Endometrial microvascular endothelial cells (primary cell): Measurements from ENCODE around the gene DPPA4. TPM values are rescaled to one million over a fixed set of nuclear protein-coding genes. Genes with fewer than 3 reads are reported as not detected.

Source experiments
- in situ Hi-C: cut with HindIII; loops from 2 replicates; pipeline ENCODE4 v1.10.0; 2017; ENCODE audit warnings: low sequenced_read_pairs, low pct_unique_long_range_greater_than_20kb; ENCODE audit errors: inconsistent ontology term
- total RNA-seq: library from RNA; depleted of rRNA; stranded (reverse); fragments of >200 nt; gene quantifications from one replicate; pipeline ENCODE4 v1.2.3, GENCODE V29; 2015; ENCODE audit errors: inconsistent ontology term

The DPPA4 gene
- total RNA-seq, 1 donor from 2014 or later: not detected

- in situ Hi-C loops: no loop called here
These were observed 2.6 kb upstream of the DPPA4 start for GRCh38 chr3:109339714-109340648.

DNA sequence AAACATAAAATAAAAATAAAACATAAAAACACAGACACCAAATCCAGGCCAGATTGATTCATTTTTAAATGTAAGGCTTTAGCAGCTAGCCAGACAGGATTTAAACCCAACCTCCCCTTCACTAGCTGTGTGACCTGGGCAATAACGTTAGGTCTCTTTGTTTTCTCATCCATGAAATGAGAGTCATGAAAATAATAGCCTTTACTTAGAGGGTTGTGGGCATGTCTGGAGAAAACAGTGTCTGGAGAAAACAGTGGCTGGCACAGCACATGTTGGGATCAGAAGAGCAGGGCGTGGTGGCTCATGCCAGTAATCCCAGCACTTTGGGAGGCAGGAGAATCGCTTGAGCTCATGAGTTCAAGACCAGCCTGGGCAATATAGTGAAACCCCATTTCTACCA lies 1.9 kb upstream of the DPPA4 start:
- in situ Hi-C loops: no loop called here

DNA sequence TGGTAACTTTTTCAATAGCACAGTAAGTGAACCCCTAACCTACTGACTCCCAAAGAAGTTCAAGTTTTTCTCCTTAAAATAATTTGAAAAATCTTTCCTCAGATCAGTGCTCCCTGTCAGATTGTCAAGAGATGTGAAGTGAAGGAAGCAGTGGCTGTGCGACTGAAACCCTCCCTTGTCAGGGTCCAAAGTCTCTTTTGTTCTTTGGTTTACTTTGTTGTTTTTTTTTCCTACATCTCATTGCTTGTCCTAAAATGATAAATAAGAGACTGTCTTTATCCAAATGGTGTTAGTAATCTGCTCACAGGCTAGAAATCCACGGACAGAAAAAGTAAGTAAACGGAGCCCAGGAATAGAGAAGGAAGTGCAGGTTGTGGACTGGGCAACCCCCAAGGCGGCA lies 976 bp upstream of the DPPA4 start:
- in situ Hi-C loops: no loop called here

- in situ Hi-C loops: no loop called here
These were observed 970 bp downstream of the DPPA4 start for GRCh38 chr3:109336291-109336861.

GRCh38 chr3:109334572-109334971 lies 2.8 kb downstream of the DPPA4 start:
- in situ Hi-C loops: no loop called here

GRCh38 chr3:109331692-109332091 lies 5.7 kb downstream of the DPPA4 start:
- in situ Hi-C loops: no loop called here

DNA sequence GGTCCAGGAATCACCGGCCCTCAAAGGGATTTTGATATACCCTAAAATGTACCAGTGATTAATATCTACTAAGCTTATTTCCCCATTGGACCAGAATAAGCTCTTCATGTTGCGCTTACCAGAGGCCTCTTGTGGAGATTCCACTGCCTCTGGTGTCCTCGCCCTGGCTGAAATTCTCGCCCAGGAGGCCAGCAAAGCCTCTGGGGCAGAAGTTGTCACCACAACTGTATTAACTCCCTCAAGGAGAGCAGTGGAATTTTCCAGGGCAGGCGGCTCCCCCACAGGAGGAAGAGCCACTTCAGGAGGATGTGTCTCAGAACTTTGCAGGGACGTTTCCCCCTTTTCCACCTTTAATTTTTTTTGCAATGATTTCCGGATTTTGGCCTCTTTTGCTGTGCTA lies 6.9 kb downstream of the DPPA4 start:
- in situ Hi-C loops: no loop called here

- in situ Hi-C loops: no loop called here
These were observed 9.1 kb downstream of the DPPA4 start for GRCh38 chr3:109328202-109328601.

GRCh38 chr3:109325657-109326056 lies 11.7 kb downstream of the DPPA4 start:
- in situ Hi-C loops: no loop called here

DNA sequence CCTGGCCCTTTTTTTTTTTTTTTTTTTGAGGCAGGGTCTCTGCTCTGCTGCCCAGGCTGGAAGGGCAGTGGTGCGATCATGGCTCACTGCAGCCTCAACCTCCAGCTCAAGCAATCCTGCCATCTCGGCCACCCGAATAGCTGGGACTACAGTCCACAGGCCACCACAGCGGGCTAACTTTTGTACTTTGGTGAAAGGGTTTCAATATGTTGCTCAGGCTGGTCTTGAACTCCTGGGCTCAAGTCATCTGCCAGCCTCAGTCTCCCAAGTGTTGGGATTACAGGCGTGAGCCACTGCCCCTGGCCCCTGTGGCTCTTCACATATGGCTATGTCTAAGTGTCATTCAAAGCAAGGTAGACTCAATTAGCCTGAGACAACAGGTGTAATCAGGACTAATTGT lies 12.2 kb downstream of the DPPA4 start:
- in situ Hi-C loops: no loop called here

- in situ Hi-C loops: no loop called here
These were observed 21.1 kb downstream of the DPPA4 start, which contains the start of gene DPPA2 for GRCh38 chr3:109316162-109316730. Gene DPPA2 (minus strand): TSS chr3:109316517. CDS start chr3:109314542, 1,975 bp downstream.

GRCh38 chr3:109313061-109313460 lies 24.3 kb downstream of the DPPA4 start:
- in situ Hi-C loops: no loop called here

- in situ Hi-C loops: no loop called here
These were observed 39.9 kb downstream of the DPPA4 start for GRCh38 chr3:109297496-109297895.

DNA sequence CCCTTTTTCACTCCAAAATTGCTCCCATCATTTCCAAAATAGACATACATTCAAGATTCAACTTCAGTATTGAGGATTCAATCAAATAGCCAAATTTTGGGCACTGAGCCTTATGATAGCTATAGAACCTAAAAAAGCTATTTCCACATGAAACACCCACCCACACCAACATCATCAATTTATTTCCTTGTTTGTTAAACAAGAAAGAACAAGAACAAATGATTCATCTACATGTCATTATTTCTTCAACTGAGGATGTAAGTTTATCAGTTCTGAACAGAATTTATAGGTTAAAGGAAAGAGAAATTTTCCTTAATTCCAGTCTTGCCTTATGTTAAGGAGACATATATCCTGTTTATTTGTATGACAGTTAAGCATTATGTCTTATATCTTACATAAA lies 53.3 kb downstream of the DPPA4 start:
- in situ Hi-C loops: no loop called here

DNA sequence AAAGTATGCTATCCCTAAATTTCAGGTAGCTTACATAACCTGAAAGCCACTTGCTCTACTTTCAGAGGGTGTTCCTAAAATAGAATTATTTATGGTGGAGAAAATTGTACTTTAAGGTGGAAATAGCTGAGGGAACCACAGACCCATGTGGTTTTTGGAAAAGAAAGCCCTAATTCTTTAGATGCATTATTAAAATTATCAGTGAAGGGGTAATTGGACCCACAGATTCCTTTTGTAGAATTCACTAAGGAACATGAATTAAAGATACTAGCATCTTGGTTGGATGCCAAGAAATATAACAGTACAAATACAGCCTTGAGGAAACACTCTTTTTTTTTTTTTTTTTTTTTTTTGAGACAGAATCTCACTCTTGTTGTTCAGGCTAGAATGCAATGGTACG lies 58.8 kb downstream of the DPPA4 start:
- in situ Hi-C loops: no loop called here

GRCh38 chr3:109278141-109278540 lies 59.2 kb downstream of the DPPA4 start:
- in situ Hi-C loops: no loop called here
